HFF-Myc (cell line): ENCODE measurements around the gene LTA4H.

Source experiments
- DNase-seq: peaks from one replicate; pipeline ENCODE4 v3.0.0-alpha.2; 2011; ENCODE audit warnings: low read depth; ENCODE audit errors: extremely low read depth
- H3K4me3 ChIP-seq: replicated peaks from 2 replicates; pipeline ENCODE4 v1.5.1; 2011; ENCODE audit warnings: low read depth, mild to moderate bottlenecking, control low read depth, low read length
- CTCF ChIP-seq: IDR thresholded peaks from 2 replicates; pipeline ENCODE4 v1.5.1; 2012; ENCODE audit warnings: mild to moderate bottlenecking, low read depth, low read length, control low read depth; ENCODE audit errors: missing control alignments

Gene LTA4H

GRCh38 chr12:95980437-95980836 lies 55.0 kb downstream of the LTA4H start:
- no peak overlapping the region for H3K4me3 ChIP-seq
- DNase-seq, result no peak
- TF ChIP-seq CTCF, result no peak

GRCh38 chr12:95978774-95979173 lies 56.6 kb downstream of the LTA4H start:
- TF ChIP-seq CTCF, result no peak
- no peak for DNase-seq
- H3K4me3 ChIP-seq, result no peak overlapping the region

DNA sequence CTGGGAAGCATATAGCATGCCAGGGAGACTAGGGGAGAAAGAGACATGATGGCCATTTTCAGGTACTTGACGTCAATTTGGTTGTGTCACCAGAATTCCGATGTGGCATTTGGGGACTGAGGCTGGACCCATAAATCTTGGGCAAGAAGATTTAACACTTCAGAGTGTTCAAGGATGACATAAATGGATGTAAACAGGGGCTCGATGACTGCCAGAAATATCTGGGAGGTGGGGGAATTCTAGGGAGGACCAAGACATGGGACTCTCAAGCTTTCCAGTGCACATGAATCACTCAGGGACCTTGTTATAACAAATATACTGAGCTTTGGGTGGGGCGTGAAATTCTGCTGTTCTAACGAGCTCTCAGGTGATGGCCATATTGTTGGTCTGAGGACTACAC lies 57.0 kb downstream of the LTA4H start:
- no peak overlapping the region for H3K4me3 ChIP-seq
- no peak for DNase-seq
- no peak for TF ChIP-seq CTCF

DNA sequence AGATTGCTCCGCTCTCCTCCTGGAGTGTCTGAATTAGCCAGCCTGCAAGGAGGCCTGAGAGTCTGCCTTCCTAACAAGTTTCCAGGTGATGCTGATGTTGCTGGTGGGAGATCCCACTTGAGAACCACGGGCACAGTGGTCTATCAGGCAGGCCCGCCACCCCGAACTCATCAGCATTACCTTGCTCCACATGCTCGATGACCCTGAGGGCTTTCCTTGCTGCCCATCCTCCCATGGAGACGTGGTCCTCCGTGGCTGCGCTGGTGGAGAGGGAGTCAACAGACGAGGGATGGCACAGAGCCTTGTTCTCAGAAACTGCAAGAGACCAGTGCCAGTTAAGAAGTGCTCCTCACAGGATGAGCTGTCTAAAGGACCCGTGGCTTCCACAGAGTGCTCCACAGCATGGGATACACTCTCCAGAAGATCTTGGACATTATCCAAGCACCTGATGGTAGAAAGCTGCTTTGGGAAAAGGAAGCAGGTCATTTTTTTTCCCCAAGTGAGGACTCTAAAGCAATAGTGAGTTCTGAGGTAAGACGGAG lies 57.6 kb downstream of the LTA4H start:
- DNase-seq, result no peak
- TF ChIP-seq CTCF, result no peak
- H3K4me3 ChIP-seq, result no peak overlapping the region

- no peak overlapping the region for H3K4me3 ChIP-seq
- DNase-seq, result no peak
Measured at GRCh38 chr12:95976416-95976832, 59.0 kb downstream of the LTA4H start.

GRCh38 chr12:95975491-95975890 lies 59.9 kb downstream of the LTA4H start:
- no peak overlapping the region for H3K4me3 ChIP-seq
- no peak for TF ChIP-seq CTCF
- DNase-seq, result no peak

More at GRCh38 chr12:95976416-95976832, 59.0 kb downstream of the LTA4H start:
- no peak for TF ChIP-seq CTCF

DNA sequence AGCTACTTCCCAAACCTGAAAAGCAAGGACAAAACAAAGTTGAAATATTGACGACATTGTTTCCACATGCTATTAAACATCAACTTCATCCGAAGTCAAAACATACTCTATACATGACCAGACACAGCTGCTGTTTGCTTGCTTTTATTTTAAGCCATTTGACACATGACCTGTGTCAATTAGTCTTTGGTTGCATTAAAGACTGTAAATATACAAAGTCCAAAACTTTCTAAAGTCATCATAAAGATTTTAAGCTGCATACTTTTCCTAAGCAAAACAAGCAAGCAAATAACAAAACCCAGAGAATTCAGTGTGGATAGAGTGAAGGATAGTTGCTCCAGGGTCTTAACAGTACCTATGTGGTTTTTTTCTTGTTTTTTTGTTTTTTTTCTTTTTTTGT lies 61.0 kb downstream of the LTA4H start:
- H3K4me3 ChIP-seq, result no peak overlapping the region
- no peak for TF ChIP-seq CTCF
- no peak for DNase-seq
